GM18499 (cell line): Measurements from ENCODE around the gene ZNF423.
"Not testable (repeated sequence)": the region's sequence is repeated elsewhere in the genome, so short reads cannot be mapped to it uniquely, and the experiment has no call there.

Experiments
- ATAC-seq: cut with Tn5 transposase; IDR thresholded peaks from one replicate; pipeline ENCODE4 v1.9.1; 2021; ENCODE audit warnings: moderate number of reproducible peaks; ENCODE audit not compliant: insufficient read depth, unreplicated experiment

Gene ZNF423

DNA sequence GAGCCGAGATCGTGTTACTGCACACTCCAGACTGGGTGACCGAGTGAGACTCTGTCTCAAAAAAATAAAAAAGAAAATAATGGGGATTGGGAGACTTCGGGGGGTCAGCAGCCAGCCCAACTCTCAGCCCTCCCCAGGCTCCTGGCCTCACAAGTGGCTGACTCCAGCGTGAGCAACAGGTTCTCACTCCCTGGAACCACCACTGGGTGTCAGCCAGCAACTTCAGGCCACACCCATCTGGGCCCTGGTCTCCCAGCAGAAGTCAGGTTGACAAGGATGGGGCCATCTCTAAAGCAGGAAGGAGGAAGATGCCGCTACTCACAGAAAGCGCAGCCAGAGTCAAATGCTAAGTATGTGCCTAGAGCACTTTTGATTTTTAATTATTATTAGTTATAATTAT lies 342.9 kb downstream of the ZNF423 start:
- no peak for ATAC-seq

DNA sequence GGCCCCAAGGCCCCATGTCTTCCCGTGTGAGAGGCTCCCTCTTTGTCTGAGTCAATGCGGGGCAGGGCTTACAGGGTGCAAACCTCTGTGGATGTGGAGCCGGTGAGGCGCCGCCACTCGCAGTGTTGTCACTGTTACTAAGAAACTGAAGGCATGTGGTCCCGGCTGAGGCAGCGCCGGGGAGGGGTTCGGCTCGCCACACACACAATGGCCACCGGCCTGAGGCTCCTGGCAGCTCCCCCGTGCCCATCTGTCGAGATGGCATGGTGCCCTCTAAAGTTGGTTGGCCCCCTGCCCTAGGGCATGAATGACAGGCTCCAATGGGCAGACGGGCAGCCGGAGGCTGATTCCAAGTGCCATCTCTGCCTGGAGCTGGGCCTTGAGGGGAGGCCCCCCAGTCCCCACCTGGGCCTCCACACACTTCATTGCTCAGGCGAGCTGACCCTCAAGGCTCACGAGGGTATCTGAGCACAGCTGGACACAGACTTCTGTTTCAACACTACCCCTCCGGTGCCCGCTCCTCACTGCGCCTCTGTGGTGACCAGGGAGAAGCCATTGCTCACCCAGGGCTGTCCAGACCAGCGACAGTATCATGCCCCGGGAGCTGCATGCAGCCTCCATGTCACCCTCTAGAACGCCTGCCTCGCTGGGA lies 345.1 kb downstream of the ZNF423 start:
- no peak for ATAC-seq

DNA sequence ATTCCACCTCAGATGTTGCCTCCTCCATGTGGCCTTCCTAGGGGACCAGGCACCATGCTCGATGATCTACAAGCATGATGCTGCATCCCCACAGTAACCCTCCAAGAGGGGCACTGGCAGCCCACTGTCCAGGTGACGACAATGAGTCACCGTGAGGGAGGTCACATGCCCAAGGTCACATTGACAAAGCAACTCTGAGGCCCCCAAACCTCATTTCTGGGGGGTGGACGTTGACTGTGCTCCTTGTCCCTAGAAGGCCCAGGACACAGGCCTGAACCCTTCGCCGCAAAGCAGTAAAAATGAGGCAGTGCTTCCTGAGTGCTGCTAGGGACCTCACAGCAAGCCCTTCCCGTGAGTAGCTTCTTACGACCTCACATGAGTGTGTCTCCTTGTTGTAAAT lies 345.8 kb downstream of the ZNF423 start:
- no peak for ATAC-seq

DNA sequence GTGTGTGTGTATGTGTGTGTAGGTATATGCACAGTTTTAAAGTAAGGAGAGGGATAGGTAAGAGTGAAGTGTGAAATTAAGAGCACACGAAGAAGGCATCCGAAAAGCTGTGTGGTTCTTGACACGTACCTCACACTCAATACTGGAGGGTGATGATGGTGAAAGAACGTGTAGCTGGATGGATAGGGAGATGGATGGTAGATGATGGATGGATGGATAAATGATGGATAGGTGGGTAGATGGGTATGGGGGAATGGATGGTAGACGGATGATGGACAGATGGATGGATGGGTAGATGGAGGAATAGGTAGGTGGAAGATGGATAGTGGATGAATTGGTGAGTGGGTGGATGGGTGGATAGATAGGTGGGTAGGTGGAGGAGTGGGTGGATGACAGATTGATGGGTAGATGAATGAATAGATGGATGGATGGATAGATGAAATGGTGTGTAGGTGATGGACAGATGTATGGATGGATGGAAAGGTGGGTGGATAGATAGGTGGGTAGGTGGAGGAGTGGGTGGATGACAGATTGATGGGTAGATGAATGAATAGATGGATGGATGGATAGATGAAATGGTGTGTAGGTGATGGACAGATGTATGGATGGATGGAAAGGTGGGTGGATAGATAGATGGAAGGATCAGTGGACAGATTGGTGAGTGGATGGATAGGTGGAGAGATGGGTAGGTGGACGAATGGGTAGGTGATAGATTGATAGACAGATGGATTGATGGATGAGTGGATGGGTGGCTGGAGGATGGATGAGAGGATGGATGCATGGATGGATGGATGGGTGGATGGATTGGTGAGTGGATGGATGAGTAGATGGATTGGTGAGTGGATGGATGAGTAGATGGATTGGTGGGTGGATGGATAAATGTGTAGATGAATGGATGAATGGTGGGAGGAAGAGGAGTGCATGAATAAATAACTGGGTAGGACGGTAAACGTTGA lies 349.6 kb downstream of the ZNF423 start:
- not testable (repeated sequence) for ATAC-seq

DNA sequence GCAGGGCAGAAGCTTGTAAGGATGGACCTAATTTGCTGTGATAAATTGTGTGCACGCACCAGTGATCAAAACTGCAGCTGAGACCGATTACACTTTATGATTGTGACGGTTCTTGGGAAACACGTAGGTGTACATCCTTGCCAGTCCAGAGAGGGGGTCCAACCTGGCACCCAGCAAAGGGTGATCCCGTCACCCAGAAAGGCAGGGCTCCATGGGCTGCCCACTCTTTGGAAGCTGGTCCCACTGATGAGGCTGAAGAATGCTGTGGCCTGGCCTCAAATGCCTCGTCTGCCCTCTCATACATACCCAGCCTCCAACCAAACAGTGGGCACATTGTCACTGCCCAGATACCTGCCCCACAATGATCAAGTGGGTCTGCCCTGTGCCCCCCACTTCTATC lies 350.4 kb downstream of the ZNF423 start:
- no peak for ATAC-seq

DNA sequence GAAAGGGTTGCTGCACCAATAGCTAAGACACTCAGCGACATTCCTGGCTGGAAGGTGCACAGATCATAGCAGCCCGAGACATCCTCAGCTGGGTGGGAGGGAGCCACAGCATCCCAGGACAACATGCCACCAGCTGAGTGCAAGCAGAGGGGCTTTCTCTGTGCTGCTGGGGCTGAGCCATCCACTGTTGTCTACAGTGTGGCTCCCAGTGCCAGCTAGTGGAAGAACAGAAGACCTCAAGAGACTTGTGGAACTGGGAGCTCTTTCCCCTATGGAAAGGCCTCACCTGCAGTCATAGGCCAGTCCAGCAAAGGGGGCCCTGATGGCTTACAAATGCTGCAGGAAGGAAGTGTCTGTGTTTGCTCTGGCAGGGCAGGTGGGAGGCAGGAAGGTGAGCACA lies 351.3 kb downstream of the ZNF423 start:
- ATAC-seq, result no peak

DNA sequence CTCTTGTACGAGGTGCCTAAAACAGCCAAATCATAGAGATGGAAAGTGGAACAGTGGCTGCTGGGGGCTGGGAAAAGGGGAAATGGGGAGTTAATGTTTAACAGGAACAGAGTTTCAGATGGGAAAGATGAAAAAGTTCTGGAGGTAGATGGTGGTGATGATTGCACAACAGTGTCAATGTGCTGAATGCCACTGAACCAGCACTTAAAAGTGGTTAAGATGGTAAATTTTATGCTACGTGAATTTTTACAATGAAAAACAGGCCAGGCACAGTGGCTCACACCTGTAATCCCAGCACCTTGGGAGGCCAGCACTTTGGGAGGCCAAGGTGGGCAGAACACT lies 351.9 kb downstream of the ZNF423 start:
- ATAC-seq, result no peak

DNA sequence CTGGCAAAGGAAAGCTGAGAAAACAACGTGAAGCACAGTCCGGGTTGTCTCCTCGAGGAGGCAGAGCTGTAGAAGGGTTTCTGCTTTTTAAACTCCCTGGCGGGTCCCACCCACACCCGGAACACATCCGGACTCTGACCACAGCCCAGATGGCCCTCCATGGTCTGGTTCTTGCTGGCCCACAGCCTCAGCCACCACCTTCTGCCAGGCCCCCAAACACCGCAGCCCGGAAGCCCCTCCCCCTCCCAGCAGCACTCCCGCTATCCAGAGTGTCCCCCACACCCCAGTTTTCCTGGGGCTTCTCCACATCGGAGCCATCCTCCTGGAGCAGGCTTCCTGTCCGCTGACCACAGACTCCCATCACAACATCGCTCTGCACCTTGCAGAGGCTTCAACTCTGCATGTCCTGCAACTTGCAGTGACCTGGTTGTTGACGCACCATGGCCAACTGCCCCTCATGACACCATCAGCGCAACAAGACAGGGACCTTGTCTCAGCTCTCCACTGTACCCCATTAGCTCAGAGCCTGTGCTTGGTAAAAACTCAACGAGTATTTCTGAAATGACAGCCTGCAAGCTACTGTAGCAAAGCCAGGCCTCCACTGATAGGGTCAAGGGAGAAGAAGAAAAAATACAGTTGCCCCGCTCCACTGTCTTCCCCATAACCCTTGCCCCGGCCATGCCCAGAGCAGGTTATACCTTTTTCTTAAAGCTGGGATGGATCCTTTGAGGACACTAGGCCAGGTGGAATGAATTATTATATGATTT lies 352.5 kb downstream of the ZNF423 start:
- ATAC-seq, result no peak

DNA sequence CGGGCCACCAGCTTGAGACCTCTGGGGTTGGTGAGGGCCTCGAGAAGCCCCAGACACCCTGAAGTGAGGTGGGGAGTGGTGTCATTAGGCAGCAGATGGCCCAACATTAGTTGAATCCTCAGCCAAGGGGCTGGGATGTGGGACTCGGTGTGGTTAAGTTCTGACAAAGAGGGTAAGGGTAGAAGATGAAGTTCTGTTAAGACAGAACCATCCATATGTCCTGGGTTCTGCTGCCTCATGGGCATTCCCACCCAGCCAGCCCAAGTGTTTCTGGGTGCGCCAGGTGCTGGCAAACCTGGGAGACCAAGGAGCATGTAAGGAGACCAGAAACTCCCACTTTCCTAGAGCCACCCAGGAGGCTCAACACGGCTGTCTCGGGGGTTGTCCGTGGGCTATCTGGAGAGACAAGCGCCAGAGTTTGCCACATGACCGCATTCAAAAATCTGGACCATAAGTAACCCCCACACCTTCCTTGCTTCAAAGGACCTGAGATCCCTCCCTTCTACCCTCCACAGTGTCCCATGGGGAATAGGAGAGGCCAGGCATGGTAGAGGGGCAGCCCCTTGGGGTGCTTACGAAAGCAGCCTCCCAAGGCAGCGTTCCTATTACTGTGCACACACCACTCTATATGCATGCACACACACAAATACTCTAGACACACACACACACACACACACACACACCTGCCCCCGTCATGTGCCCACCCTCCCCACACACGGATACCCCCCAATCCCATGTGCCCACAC lies 353.6 kb downstream of the ZNF423 start:
- no peak for ATAC-seq

DNA sequence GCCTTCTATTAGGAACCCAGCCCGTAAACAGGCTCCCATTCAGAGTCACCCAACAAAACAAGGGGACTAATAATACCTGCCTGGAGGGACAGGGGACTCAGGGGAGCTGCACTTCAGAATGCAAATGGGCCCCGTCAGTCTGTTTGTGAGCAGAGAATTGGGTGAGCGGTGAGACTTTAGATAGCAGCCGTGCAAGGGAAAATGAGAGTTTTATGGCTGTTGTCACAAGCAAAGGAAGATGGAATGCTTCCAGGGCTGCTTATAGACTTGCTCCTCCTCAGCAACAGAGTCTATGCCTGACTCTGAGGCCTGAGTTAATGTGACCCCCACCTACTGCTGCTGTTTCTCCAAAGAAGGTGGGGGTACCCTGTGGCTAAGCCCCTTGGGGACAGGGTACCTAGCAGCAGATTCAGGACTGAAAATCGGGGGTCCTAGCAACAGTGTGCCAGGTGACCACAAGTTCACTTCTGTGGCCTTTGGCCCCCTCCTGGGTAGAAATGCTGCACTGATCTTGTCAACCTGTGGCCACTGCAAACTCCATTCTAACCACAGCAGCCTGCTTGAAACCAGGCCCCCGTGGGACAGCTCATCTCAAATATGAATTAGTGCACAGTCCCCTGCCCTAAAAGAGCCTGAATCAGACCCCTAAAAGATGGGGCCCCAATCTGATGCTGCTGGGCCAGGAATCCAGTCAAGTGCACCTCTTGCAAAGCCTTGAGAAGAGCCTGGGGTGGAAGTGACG lies 355.9 kb downstream of the ZNF423 start:
- ATAC-seq, result no peak

DNA sequence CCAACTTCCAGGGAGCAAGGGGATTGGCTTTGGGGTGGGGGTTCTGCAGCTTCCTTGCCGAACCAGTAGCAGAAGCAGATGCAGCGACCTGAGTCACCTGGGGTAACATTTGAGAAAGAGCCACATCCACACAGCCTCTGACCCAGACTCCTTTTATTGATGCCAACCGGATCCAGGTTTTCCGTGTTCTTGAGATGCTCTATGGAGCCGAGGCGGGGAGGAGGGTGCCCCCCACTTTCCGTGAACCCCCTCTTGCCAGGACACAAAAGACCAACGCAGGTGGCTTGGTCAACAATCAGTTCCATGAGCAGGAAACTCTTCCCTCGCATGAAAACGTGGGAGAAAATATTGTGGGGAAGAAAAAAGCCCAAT lies 356.5 kb downstream of the ZNF423 start:
- ATAC-seq, result no peak

DNA sequence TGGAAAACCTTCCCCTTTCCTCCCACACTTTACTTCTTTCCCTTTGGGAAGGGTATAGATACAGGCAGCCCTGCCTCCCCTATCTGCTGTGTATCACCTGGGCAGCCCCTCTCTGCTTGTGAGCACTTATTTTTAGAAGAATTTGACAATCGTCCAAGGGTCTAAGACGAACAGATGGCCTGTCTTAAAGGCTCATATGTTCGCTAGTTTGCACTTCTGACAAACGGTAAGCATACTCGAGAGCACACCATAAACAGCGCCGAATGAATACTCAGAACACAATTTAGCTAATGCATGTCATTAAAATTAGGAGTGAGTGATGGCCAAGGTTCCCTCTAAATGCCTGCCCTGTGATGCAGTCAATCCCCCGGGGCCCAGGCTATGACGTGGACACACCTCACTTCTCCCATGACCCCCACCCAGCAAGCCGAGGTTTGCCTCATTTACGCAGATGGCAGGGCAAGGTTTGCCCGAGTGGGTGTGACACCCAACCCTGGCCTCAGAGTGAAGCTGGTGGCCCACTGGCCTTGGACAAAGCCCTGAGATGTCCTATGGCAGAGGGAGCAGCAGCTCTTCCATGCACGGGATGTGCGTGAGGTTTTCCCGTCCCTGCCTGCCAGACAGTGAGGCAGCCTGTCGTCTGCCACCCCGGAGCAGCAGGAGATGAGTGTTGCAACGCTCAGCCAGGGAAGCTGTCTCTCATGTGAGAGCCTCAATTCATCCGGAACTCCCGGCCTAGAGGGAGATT lies 357.1 kb downstream of the ZNF423 start:
- no peak for ATAC-seq

DNA sequence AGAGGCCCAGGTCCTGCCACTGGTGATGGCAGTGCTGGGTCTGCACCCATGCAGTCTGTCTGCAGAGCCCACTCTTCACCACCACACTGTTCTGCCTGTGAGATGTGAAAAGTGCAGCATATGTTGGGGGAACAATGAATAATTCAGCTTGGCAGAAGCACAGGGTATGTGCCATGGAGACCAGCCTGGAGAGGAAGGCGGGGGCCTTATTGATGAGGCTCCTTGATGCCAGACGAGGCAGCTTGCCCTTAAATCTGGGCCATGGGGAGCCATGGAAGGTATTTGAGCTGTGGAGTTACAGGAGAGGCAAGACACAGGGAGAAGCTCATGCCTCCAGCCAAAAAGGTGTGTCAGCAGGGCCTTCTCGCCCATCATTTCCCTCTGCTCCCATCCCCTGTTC lies 357.6 kb downstream of the ZNF423 start:
- ATAC-seq, result no peak

DNA sequence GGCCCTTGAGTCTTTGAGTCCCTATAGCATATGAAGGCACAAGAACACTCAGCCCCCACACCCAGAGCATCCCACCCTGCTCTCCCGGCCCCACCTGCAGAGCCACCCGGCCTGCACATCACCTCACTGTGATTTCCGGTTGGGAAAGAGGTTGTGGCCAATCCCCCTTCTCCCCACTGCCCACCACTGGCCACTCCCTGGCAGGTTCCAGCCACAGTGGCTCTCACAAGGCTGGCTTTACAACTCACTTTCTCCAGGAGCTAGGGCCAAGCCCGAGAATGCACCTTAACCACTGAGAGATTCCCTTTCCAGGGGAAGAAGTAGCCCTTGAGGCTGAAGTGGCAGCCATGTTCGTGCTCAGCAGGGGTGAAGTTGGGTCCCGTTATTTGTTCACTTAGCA lies 358.4 kb downstream of the ZNF423 start:
- ATAC-seq, result no peak

DNA sequence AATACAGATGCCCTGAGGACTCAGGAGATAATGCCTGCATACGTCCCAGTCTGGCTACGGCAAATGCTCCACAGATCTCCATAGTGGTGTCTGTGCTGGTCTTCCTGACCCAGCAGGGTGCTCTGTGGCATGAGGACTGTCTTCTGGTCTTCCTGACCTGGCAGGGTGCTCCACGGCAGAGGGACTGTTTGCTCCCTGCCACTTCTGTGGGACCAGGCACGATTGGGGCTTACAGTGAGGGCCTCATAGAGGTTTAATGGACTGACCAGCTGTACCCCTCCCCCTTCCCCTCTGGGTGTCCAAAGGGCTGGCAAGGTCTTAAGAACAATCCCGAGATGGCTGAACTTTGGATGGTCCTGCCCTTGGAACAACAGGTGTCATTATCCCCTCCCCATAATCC lies 359.3 kb downstream of the ZNF423 start:
- ATAC-seq, result no peak

DNA sequence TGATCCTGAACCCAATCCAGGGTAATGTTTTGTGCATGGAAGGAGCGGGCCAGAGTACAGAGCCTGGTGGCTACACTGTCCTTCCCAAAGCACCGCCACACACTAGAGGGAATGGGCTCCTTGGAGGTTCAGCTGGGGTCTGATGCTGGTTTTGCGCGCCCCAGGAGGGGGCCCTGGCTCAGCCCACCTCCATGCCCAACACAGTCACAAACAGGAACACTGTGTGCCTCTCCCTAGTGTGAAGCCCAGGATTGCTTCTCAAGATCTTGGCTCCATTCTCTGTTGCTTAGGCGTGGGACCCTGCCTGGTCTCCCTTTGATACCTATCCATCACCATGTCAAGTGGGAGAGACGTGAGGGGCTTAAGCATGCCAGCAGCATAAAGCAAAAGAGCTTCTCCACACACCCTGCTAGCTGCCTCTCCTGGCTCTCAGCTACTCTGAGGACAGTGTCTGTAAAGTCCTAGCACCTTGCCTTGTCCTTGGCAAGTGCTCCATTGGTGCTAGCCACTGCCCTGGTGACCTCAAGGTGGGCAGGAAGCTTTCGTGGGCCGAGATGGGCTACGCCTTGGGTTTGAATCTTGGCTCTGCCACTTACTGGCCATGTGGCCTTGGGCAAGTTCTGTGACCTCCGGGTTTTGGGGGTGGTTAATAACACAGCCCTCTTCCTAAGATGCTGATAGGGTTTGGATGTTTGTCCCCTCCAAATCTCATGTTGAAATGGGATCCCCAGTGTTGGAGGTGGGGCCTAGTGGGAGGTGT lies 360.1 kb downstream of the ZNF423 start:
- ATAC-seq, result no peak

DNA sequence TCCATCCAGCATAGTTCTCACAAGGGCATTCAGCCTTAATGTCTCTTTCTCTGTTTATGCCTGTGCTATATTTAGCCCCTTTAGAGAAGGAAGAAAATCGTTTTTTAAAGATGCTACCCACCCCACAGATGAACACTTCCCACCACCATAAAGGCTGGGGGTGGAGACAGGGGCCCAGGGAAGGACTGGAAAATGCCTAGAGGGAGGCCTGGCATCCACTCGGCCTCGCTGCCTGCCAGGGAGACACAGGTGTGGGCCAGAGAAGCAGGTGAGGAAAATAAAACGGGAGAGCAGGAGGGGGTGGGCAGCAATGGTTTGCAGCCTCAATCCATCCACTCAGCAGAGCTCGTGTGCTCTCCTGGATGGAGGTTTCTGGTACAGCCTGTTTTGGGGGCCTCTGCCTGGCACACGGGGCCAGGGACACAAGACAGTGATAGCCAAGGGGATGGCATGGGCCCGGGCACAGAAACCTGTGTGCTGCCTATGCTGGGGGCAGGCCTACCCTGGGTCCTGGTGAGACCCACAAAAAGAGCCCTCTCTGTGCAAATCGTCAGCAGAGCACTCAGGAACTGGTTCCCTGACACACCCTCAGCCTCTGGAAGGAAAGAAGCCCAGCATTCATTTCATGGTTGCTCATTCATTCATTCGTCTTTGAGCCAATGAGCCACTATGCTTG lies 360.9 kb downstream of the ZNF423 start:
- no peak for ATAC-seq

DNA sequence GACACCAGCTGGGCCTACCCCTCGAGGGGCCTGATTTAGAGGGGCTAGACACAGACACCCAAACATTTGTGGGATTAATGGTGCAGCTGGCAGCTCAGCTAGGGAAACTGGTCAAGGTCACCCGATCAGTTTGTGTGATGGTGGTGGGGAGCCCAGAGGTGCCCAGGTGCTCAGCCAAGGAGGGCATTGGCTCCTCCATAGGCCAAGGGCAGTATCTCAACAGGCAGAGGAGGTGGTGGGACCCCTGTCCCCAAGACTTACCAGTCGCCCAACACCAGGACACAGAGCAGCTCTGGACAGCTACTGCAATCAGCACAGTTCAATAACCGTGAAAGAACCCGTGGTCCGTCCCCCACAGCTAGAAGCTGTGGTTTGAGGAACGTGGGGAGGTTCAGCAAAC lies 361.4 kb downstream of the ZNF423 start:
- ATAC-seq, result no peak
